Kidney capillary endothelial cell (primary cell): Measurements from ENCODE around the gene USP9X.
"Not testable (repeated sequence)": the region's sequence is repeated elsewhere in the genome, so short reads cannot be mapped to it uniquely, and the experiment has no call there.

Source experiments
- DNase-seq: peaks from one replicate; pipeline ENCODE4 v3.0.0-alpha.2; 2018; ENCODE audit warnings: low spot score

The USP9X gene

DNA sequence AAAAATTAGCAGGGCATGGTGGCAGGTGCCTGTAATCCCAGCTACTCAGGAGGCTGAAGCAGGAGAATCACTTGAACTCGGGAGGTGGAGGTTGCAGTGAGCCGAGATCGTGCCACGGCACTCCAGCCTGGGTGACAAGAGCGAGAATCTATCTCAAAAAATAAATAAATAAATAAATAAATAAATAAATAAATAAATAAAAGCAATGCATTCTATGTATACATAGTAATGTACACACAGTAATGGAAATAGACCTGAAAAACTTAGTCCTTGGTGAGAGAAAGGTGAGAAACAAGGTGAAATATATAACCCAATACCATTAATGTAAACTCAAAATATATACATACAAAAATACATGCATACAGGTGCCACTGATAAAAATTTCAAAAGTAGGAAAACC is 197.1 kb downstream of the USP9X start:
- not testable (repeated sequence) for DNase-seq

DNA sequence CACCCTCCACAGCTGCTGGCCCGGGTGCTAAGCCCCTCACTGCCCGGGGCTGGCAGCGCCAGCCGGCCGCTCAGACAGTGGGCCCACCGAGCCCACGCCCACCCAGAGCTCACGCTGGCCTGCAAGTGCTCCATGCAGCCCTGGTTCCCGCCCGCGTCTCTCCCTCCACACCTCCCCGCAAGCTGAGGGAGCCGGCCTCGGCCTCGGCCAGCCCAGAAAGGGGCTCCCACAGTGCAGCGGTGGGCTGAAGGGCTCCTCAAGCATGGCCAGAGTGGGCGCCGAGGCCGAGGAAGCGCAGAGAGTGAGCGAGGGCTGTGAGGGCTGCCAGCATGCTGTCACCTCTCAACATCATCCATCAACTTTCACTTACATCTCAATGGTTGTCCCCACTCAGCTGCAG is 200.7 kb downstream of the USP9X start:
- not testable (repeated sequence) for DNase-seq
